GM06990 (cell line): Measurements from ENCODE around the gene ALK.
A peak's percentile ranks its signal among the peaks of the same experiment; 100 is the strongest.

Source experiments
- DNase-seq: peaks from one replicate; pipeline ENCODE4 v3.0.0-alpha.2; 2011; ENCODE audit not compliant: insufficient read length; ENCODE audit errors: extremely low read depth
- H3K27me3 ChIP-seq: replicated peaks from 2 replicates; pipeline ENCODE4 v1.6.0; 2011; ENCODE audit warnings: low read length; ENCODE audit not compliant: control insufficient read depth, insufficient read depth
- H3K36me3 ChIP-seq: 2 replicates; pipeline ENCODE4 v1.5.1; 2011; ENCODE audit warnings: low read length; ENCODE audit not compliant: control insufficient read depth, insufficient read depth
- H3K4me3 ChIP-seq: replicated peaks from 2 replicates; pipeline ENCODE4 v1.5.1; 2011; ENCODE audit warnings: low read depth, mild to moderate bottlenecking, control low read depth, low read length
- CTCF ChIP-seq: IDR thresholded peaks from 2 replicates; pipeline ENCODE4 v1.5.1; 2011; ENCODE audit warnings: low read length, control low read depth, mild to moderate bottlenecking, inconsistent platforms; ENCODE audit not compliant: insufficient read depth, poor library complexity, severe bottlenecking

Gene ALK

GRCh38 chr2:29489568-29489967 is 431.8 kb downstream of the ALK start:
- TF ChIP-seq CTCF: no peak
- no peaks in the 10 kb centered on the region for H3K27me3 ChIP-seq
- H3K36me3 ChIP-seq: no peaks in the 10 kb centered on the region
- no peak overlapping the region for H3K4me3 ChIP-seq
- no peak for DNase-seq

- TF ChIP-seq CTCF: no peak
- H3K4me3 ChIP-seq: no peak overlapping the region
- no peaks in the 10 kb centered on the region for H3K36me3 ChIP-seq
- no peaks in the 10 kb centered on the region for H3K27me3 ChIP-seq
- peak; percentile 32 for DNase-seq
Observed at GRCh38 chr2:29487967-29488555, 433.3 kb downstream of the ALK start.

GRCh38 chr2:29485631-29486030 is 435.8 kb downstream of the ALK start:
- H3K36me3 ChIP-seq: no peaks in the 10 kb centered on the region
- no peak overlapping the region for H3K4me3 ChIP-seq
- no peak for DNase-seq
- no peaks in the 10 kb centered on the region for H3K27me3 ChIP-seq
- no peak for TF ChIP-seq CTCF

DNA sequence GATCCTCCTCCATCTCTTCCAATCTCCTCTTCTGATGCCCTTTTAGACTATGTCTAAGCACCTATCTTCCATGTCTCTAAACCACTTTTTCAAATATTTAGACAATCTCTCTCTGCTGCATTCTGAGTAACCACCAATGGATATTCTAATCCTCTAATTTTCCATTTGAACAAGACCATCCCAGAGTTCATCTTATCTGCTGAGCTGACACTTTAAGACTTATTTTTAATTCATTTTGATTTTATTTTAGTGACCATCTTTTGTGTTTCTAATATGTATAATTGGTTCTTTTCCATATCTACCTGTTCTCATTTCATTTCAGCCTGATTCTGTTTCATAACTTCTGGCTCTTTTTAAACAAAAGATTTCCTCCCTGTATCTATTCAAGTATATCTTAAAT is 436.3 kb downstream of the ALK start:
- H3K4me3 ChIP-seq: no peak overlapping the region
- H3K27me3 ChIP-seq: no peaks in the 10 kb centered on the region
- no peak for DNase-seq
- no peak for TF ChIP-seq CTCF
- no peaks in the 10 kb centered on the region for H3K36me3 ChIP-seq

DNA sequence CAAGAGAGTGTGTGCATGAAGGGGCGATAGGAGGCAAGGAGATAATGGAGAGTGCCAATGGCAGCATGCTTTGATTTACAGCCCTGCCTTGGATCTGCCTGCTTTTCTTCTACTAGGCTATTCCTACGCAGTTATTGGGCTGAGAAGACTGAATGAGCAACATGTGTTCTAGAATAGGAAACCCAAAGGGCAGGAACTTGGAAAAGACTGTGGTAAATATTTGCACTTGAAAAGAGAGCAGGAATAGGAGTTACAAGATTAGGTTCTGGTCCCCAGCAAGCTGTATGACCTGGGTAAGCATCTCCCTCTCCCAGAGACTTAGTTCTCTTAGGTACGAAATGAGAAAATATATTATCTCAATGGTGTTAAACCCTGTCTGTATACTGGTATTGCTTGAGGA is 438.5 kb downstream of the ALK start:
- no peak for TF ChIP-seq CTCF
- H3K4me3 ChIP-seq: no peak overlapping the region
- H3K27me3 ChIP-seq: no peaks in the 10 kb centered on the region
- no peaks in the 10 kb centered on the region for H3K36me3 ChIP-seq
- no peak for DNase-seq

DNA sequence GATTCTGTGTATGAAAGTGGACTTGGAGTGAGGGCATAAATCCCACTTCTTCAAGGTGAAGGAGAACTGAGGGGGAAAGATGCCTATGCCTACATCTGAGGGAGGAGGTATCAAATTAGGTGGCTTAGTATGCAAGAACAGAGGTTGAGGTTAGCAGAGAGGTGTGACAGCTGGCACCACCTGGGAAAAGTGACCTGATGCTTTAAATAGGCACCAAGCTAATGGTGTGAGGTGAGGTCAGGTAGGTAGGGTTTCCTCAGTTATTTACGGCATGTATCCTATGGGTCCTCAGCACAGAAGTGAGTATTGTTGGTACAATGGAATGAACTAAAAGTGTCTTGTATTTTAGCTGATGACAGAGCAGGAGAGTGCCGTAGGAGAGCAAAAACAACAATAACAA is 439.0 kb downstream of the ALK start:
- TF ChIP-seq CTCF: no peak
- DNase-seq: no peak
- no peaks in the 10 kb centered on the region for H3K27me3 ChIP-seq
- H3K36me3 ChIP-seq: no peaks in the 10 kb centered on the region
- H3K4me3 ChIP-seq: no peak overlapping the region
